ENCODE measurements around the gene GEN1. TPM values are rescaled to one million over a fixed set of nuclear protein-coding genes. Genes with fewer than 3 reads are reported as not detected.

Gene GEN1
- total RNA-seq, 4 donors from 2014 or later, result 4.7 to 21.6 (median 6.6) TPM

- no peak for DNase-seq
- Histone ChIP-seq H3K4me3 (no peak overlapping the region), H3K36me3 (no peaks in the 10 kb centered on the region), H3K27ac (no peak overlapping the region), H3K9me3 (no peaks in the 10 kb centered on the region), H3K27me3 (no peaks in the 10 kb centered on the region), H3K4me1 (no peaks in the 10 kb centered on the region)
- intact Hi-C loops (cut with DNase I; ENCODE audit: low total_unique reads), result no loop called here
- TF ChIP-seq CTCF (IDR thresholded peaks at IDR 0.05) (no peak), POLR2A (IDR thresholded peaks at IDR 0.05) (no peak)
These were observed 46.3 kb downstream of the GEN1 start for GRCh38 chr2:17800219-17800618.

GRCh38 chr2:17800693-17801458 lies 46.9 kb downstream of the GEN1 start:
- no peak for DNase-seq
- TF ChIP-seq CTCF (IDR thresholded peaks at IDR 0.05) (no peak), POLR2A (IDR thresholded peaks at IDR 0.05) (no peak)
- intact Hi-C loops (cut with DNase I; ENCODE audit: low total_unique reads), result no loop called here

GRCh38 chr2:17803497-17803896 lies 49.6 kb downstream of the GEN1 start:
- intact Hi-C loops (cut with DNase I; ENCODE audit: low total_unique reads), result no loop called here

More at GRCh38 chr2:17800693-17801458, 46.9 kb downstream of the GEN1 start:
- H3K4me3 ChIP-seq, result no peak overlapping the region
- H3K4me1 ChIP-seq, result no peaks in the 10 kb centered on the region
- H3K36me3 ChIP-seq, result no peaks in the 10 kb centered on the region
- no peaks in the 10 kb centered on the region for H3K27me3 ChIP-seq
- no peak overlapping the region for H3K27ac ChIP-seq
- H3K9me3 ChIP-seq, result no peaks in the 10 kb centered on the region

GRCh38 chr2:17804358-17804757 lies 50.4 kb downstream of the GEN1 start:
- TF ChIP-seq POLR2A (IDR thresholded peaks at IDR 0.05) (no peak), CTCF (IDR thresholded peaks at IDR 0.05) (no peak)
- no peak overlapping the region for H3K27ac ChIP-seq

More at GRCh38 chr2:17803497-17803896, 49.6 kb downstream of the GEN1 start:
- no peaks in the 10 kb centered on the region for H3K4me1 ChIP-seq
- no peak overlapping the region for H3K4me3 ChIP-seq
- no peaks in the 10 kb centered on the region for H3K9me3 ChIP-seq
- no peak for DNase-seq
- no peak overlapping the region for H3K27ac ChIP-seq
- no peaks in the 10 kb centered on the region for H3K27me3 ChIP-seq
- H3K36me3 ChIP-seq, result no peaks in the 10 kb centered on the region
- TF ChIP-seq POLR2A (IDR thresholded peaks at IDR 0.05) (no peak), CTCF (IDR thresholded peaks at IDR 0.05) (no peak)

GRCh38 chr2:17805166-17805565 lies 51.2 kb downstream of the GEN1 start:
- intact Hi-C loops (cut with DNase I; ENCODE audit: low total_unique reads), result no loop called here
- Histone ChIP-seq H3K9me3 (no peaks in the 10 kb centered on the region), H3K27ac (no peak overlapping the region), H3K4me1 (no peaks in the 10 kb centered on the region), H3K27me3 (no peaks in the 10 kb centered on the region), H3K36me3 (no peaks in the 10 kb centered on the region), H3K4me3 (no peak overlapping the region)
- no peak for DNase-seq
- TF ChIP-seq CTCF (IDR thresholded peaks at IDR 0.05), result no peak
- TF ChIP-seq POLR2A (IDR thresholded peaks at IDR 0.05), result no peak

More at GRCh38 chr2:17804358-17804757, 50.4 kb downstream of the GEN1 start:
- Histone ChIP-seq H3K36me3 (no peaks in the 10 kb centered on the region), H3K4me1 (no peaks in the 10 kb centered on the region), H3K27me3 (no peaks in the 10 kb centered on the region), H3K4me3 (no peak overlapping the region), H3K9me3 (no peaks in the 10 kb centered on the region)
- intact Hi-C loops (cut with DNase I; ENCODE audit: low total_unique reads), result no loop called here
- DNase-seq, result no peak

Data from uterus (tissue), 4 donors.